Ascending aorta (tissue), 2 donors: ENCODE measurements around the gene FLYWCH1. TPM values are rescaled to one million over a fixed set of nuclear protein-coding genes. Genes with fewer than 3 reads are reported as not detected.

Experiments used
- DNase-seq, 2 donors: peaks; one replicate each; pipeline ENCODE4 v3.0.0-alpha.2; 2019; ENCODE audit warnings: low spot score in 2 of 2
- H3K27ac ChIP-seq, 2 donors: fragments of 200-600 bp; sonication (generic); one replicate each; pipeline ENCODE4 v1.5.1; 2016 to 2017; ENCODE audit warnings: mild to moderate bottlenecking in 1 of 2
- H3K27me3 ChIP-seq: fragments of 200-600 bp; sonication (generic); one replicate; pipeline ENCODE4 v1.5.1; 2017
- H3K36me3 ChIP-seq, 2 donors: fragments of 200-600 bp; sonication (generic); one replicate each; pipeline ENCODE4 v1.5.1; 2016
- H3K4me1 ChIP-seq, 2 donors: fragments of 200-600 bp; sonication (generic); one replicate each; pipeline ENCODE4 v1.5.1; 2016 to 2017; ENCODE audit warnings: mild to moderate bottlenecking in 1 of 2
- H3K4me3 ChIP-seq, 2 donors: fragments of 200-600 bp; sonication (generic); one replicate each; pipeline ENCODE4 v1.5.1; 2016 to 2017; ENCODE audit warnings: mild to moderate bottlenecking in 1 of 2
- H3K9me3 ChIP-seq, 2 donors: fragments of 200-600 bp; sonication (generic); one replicate each; pipeline ENCODE4 v1.5.1; 2016
- intact Hi-C: fragments of 100-400 bp; cut with DNase I; formaldehyde crosslinking; loops from one replicate; pipeline ENCODE4 v1.15.1; 2023
- total RNA-seq: library from RNA; depleted of rRNA; stranded (reverse); fragments of >200 nt; gene quantifications from one replicate; pipeline ENCODE4 v1.1.0, GENCODE V29; 2016
- TF ChIP-seq, protein P1 (sequence below), 3 experiments: fragments of 200-600 bp in 2 of 3; fragments of 450-650 bp in 1 of 3; sonication (generic) in 2 of 3; IDR thresholded peaks; one replicate each; pipeline ENCODE4 v1.5.1; 2016 to 2019; ENCODE audit warnings: antibody characterized with exemption in 3 of 3, mild to moderate bottlenecking in 1 of 3, moderate library complexity in 1 of 3

FLYWCH1 gene
- total RNA-seq, 1 donor from 2014 or later: 74.3 TPM

DNA sequence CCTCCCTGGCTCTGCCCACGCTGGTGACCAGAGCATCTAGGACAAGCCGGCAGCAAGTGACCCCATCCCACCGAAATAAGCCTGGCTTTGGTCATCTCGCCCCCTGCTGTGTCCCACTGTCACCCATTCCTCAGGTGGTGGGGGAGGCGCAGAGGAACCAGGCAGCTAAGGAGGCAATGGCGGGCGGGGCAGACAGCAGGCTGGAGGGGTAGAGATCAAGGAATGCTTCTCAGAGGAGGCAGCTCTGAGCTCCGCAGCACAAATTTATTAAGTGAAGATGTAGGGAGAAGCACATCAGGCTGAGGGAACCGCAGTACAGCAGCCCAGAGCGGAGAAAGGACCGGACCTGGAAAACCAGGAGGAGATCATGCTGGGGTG, 44.8 kb downstream of the FLYWCH1 start:
- Histone ChIP-seq H3K4me1 (no peaks in the 10 kb centered on the region), H3K9me3 (no peaks in the 10 kb centered on the region), H3K4me3 (no peak overlapping the region), H3K36me3 (no peaks in the 10 kb centered on the region), H3K27ac (no peak overlapping the region), H3K27me3 (peaks cover 12% of the 10 kb centered on the region)
- intact Hi-C loops: no loop called here
- no peak for DNase-seq
- TF ChIP-seq, protein P1, sequence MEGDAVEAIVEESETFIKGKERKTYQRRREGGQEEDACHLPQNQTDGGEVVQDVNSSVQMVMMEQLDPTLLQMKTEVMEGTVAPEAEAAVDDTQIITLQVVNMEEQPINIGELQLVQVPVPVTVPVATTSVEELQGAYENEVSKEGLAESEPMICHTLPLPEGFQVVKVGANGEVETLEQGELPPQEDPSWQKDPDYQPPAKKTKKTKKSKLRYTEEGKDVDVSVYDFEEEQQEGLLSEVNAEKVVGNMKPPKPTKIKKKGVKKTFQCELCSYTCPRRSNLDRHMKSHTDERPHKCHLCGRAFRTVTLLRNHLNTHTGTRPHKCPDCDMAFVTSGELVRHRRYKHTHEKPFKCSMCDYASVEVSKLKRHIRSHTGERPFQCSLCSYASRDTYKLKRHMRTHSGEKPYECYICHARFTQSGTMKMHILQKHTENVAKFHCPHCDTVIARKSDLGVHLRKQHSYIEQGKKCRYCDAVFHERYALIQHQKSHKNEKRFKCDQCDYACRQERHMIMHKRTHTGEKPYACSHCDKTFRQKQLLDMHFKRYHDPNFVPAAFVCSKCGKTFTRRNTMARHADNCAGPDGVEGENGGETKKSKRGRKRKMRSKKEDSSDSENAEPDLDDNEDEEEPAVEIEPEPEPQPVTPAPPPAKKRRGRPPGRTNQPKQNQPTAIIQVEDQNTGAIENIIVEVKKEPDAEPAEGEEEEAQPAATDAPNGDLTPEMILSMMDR (IDR thresholded peaks at IDR 0.05): no peak

DNA sequence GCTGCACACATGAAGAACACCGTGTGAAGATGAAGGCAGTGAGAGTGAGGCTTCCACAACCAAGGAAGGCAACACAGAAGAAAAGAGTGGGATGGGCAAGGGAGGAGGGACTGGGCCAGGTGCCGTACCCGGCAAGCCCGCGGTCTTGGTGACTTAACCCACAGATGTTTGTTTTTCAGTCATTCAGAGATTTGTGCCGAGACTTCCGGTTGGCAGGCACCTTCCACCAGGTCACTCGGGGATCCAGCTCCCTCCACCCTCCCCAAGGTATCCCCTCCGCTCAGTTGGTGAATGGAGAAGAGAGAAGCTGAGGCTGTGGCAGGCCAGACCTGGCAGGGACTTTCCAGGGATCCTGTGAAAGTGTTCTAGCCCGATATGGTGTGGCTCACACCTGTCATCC, 47.5 kb downstream of the FLYWCH1 start:
- Histone ChIP-seq H3K4me1 (peaks cover 11 to 12% of the 10 kb centered on the region in 2 donors), H3K9me3 (no peaks in the 10 kb centered on the region), H3K27ac (no peak overlapping the region), H3K36me3 (no peaks in the 10 kb centered on the region), H3K4me3 (no peak overlapping the region), H3K27me3 (peaks cover 31% of the 10 kb centered on the region)
- TF ChIP-seq, protein P1 (IDR thresholded peaks at IDR 0.05): no peak
- no peak for DNase-seq
- intact Hi-C loops: no loop called here

DNA sequence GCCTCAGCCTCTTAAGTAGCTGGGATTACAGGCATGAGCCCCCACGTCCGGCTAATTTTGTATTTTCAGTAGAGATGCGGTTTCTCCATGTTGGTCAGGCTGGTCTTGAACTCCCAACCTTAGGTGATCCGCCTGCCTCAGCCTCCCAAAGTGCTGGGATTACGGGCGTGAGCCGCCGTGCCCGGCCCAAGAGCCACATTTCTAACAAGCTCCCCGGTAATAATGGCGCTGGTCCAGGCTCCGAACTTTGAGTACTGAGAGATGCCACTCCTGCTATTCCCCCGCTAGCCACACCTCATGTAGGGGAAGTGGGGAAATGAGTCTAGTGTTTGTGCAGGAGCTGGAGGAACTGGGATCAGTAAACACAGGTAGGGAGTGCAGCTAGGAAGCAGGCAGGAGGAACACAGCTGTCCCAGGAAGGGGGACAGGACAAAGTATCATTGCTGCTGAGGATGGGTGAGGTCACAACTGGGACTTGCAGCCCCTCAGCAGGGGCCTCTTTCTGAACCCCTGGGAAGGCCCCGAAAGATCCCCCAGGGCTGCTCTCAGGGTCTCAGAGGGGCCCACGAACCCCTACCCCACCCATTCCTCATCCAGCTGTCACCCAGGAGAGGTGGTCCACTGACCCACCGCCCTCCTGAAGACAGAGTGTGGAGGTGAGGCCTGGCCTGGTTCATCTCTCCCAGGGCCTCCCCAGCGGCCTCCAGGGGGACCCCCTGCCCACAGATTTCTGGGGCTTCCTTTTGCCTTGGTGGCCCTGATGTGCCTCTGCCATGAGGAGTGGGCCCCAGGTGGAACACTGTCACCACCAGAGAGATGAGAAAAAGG, 48.7 kb downstream of the FLYWCH1 start:
- H3K27ac ChIP-seq: no peak overlapping the region
- H3K27me3 ChIP-seq: peaks cover 40% of the 10 kb centered on the region
- no peaks in the 10 kb centered on the region for H3K36me3 ChIP-seq
- no peak for DNase-seq
- H3K4me3 ChIP-seq: no peak overlapping the region
- intact Hi-C loops: no loop called here
- TF ChIP-seq, protein P1 (IDR thresholded peaks at IDR 0.05): no peak
- peaks cover 21 to 22% of the 10 kb centered on the region in 2 donors for H3K4me1 ChIP-seq
- H3K9me3 ChIP-seq: no peaks in the 10 kb centered on the region

DNA sequence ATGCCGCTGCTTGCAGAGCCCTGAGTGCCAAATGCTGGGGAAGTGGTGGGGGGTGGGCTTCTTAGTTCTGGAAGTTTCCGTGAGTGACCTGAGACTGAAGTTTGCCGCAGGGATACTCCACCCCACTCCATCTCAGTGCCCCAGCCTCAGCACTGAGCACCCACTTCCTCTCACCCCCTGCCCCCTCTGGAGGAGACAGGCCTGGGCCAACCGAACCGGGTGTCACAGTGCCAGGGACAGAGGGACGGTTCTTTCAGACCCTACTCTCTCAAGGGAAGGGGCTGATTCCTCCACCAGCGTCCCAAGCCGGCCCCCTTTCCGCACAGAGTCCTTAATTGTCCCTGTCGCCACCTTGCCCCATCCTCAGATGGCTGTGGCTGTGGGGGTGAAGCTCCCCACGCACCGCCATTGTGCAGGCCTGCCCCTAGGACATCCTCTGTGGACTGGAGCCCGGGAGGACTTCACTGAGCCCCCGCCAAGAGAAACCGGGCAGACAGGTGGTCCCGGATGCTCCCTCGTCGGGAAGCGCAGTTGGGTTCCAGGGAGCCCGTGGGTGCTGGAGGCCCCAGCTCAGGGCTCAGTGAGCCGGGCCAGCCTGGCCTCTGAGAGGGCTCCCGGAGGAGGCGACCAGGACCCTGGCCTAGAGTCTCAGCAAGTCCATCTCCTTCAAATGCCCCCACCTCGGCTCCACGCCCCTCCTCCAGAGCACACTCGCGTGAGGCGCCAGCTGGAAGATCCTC, 50.8 kb downstream of the FLYWCH1 start:
- H3K9me3 ChIP-seq: no peaks in the 10 kb centered on the region
- intact Hi-C loops: no loop called here
- H3K4me1 ChIP-seq: peaks cover 26 to 28% of the 10 kb centered on the region in 2 donors
- H3K27ac ChIP-seq: no peak overlapping the region
- TF ChIP-seq, protein P1 (IDR thresholded peaks at IDR 0.05): no peak
- H3K27me3 ChIP-seq: peaks cover 54% of the 10 kb centered on the region
- no peaks in the 10 kb centered on the region for H3K36me3 ChIP-seq
- no peak for DNase-seq
- H3K4me3 ChIP-seq: no peak overlapping the region

DNA sequence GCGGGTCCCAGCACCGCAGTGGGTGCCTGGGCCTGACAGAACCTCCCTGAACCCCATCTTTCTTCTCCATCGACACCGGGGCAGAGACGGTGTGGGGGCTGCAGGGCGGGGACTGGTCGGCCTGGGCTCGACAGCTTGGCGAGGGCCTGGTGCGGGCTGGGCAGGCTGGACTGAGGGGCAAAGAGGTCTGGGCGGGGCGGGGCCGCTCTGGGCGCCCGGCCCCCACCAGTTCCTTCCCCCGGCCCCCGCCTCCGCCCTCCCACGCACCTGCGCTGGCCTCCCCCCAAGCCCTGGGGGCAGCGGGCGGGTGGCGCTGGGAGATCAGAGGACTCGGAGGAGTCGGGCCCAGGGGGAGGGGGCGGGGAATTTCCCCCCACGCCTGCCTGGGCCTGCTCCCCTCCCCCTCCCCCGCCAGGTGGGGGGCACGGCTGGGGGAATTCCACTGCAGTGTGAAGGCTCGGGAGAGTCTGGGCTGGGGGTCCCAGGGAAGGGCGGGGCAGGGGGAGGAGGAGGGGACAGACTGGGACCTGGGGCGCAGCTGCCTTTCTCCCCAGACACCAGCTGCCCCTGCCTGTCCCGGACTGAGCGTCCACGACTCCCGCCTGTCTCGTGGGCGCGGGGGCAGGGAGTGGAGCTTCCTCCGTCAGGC, 51.5 kb downstream of the FLYWCH1 start:
- Histone ChIP-seq H3K27ac (no peak overlapping the region), H3K4me1 (peaks cover 26 to 28% of the 10 kb centered on the region in 2 donors), H3K36me3 (no peaks in the 10 kb centered on the region), H3K27me3 (peaks cover 60% of the 10 kb centered on the region), H3K9me3 (no peaks in the 10 kb centered on the region), H3K4me3 (peak overlapping the region; percentile 45 to 51)
- TF ChIP-seq, protein P1 (IDR thresholded peaks at IDR 0.05): no peak
- no peak for DNase-seq
- intact Hi-C loops: no loop called here
